Suprapubic skin (tissue), 4 donors: ENCODE data around the gene RPEL1.

Experiments used
- POLR2A ChIP-seq, 2 donors: fragments of 450-650 bp; IDR thresholded peaks; one replicate each; pipeline ENCODE4 v1.6.1; 2017; ENCODE audit warnings: antibody characterized with exemption in 2 of 2, mild to moderate bottlenecking in 2 of 2, moderate library complexity in 2 of 2
- POLR2AphosphoS5 ChIP-seq, 3 donors: sonication (generic); formaldehyde crosslinking; IDR thresholded peaks; one replicate each; pipeline ENCODE4 v1.6.1; 2017; ENCODE audit warnings: antibody characterized with exemption in 3 of 3

DNA sequence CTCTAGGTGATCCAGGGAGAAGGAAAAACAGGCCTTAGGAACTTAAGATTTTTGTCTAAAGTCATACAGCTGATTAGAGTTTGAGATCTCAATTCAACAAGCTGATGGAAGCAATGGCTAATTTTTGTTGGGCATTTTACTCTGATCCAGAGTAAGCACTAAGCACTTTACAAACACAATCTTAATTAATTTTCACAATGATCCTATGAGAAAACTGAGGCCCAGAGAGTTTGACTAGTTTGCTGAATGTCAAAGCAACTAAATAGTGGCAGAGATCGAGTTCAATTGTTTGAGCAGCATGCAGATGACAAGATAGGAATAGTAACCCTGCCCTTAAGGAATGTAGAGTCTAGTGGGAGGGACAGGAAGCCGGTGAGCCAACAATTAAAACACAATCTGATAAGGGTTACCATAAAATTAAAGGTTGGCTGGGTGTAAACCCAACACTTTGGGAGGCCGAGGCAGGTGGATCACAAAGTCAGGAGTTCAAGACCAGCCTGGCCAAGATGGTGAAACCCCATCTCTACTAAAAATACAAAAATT is 13.5 kb upstream of the RPEL1 start:
- TF ChIP-seq POLR2AphosphoS5 (IDR thresholded peaks at IDR 0.05), result no peak
- TF ChIP-seq POLR2A (IDR thresholded peaks at IDR 0.05), result no peak
